Mucosa of rectum (tissue), 2 donors: ENCODE results near the gene MAGOH.
"Not testable (repeated sequence)": the region's sequence is repeated elsewhere in the genome, so short reads cannot be mapped to it uniquely, and the experiment has no call there.

ENCODE experiments used
- H3K27ac ChIP-seq, 2 donors: one replicate each; pipeline ENCODE4 v1.7.0; 2013; ENCODE audit warnings: inconsistent platforms in 2 of 2, low read depth in 2 of 2, low read length in 2 of 2
- H3K27me3 ChIP-seq, 2 donors: one replicate each; pipeline ENCODE4 v1.7.0; 2013; ENCODE audit warnings: low read length in 2 of 2; ENCODE audit not compliant: control insufficient read depth in 2 of 2, insufficient read depth in 2 of 2
- H3K36me3 ChIP-seq, 2 donors: one replicate each; pipeline ENCODE4 v1.7.0; 2013; ENCODE audit warnings: low read length in 2 of 2; ENCODE audit not compliant: control insufficient read depth in 2 of 2, insufficient read depth in 2 of 2
- H3K4me1 ChIP-seq, 2 donors: one replicate each; pipeline ENCODE4 v1.7.0; 2013; ENCODE audit warnings: low read length in 2 of 2, mild to moderate bottlenecking in 1 of 2; ENCODE audit not compliant: control insufficient read depth in 2 of 2, insufficient read depth in 2 of 2
- H3K4me3 ChIP-seq, 2 donors: one replicate each; pipeline ENCODE4 v1.7.0; 2013; ENCODE audit warnings: low read length in 2 of 2
- H3K9ac ChIP-seq, 2 donors: one replicate each; pipeline ENCODE4 v1.7.0; 2013; ENCODE audit warnings: low read length in 2 of 2, low read depth in 1 of 2, mild to moderate bottlenecking in 1 of 2
- H3K9me3 ChIP-seq, 2 donors: one replicate each; pipeline ENCODE4 v1.7.0; 2013; ENCODE audit warnings: low read length in 2 of 2; ENCODE audit not compliant: control insufficient read depth in 2 of 2
- donor health status: healthy.
- donor health status: Normal muscosa, but diverticular disease.

The MAGOH gene

GRCh38 chr1:53206735-53207379 lies 31.5 kb downstream of the MAGOH start:
- Histone ChIP-seq H3K9ac (no peak overlapping the region), H3K36me3 (peaks cover 68 to 80% of the 10 kb centered on the region in 2 donors), H3K27me3 (no peaks in the 10 kb centered on the region), H3K27ac (no peak overlapping the region), H3K4me1 (no peaks in the 10 kb centered on the region), H3K4me3 (no peak overlapping the region), H3K9me3 (peaks cover 2 to 4% of the 10 kb centered on the region in 2 donors)

GRCh38 chr1:53206083-53206685 lies 32.1 kb downstream of the MAGOH start:
- peaks cover 70 to 81% of the 10 kb centered on the region in 2 donors for H3K36me3 ChIP-seq
- not testable (repeated sequence) for H3K27me3 ChIP-seq, H3K27ac ChIP-seq, H3K9me3 ChIP-seq, H3K4me1 ChIP-seq, H3K4me3 ChIP-seq, H3K9ac ChIP-seq

GRCh38 chr1:53205496-53205895 lies 32.8 kb downstream of the MAGOH start:
- H3K4me1 ChIP-seq, H3K4me3 ChIP-seq, H3K27ac ChIP-seq, H3K27me3 ChIP-seq, H3K9ac ChIP-seq, H3K9me3 ChIP-seq: not testable (repeated sequence)
- peaks cover 70 to 81% of the 10 kb centered on the region in 2 donors for H3K36me3 ChIP-seq

GRCh38 chr1:53203466-53203865 lies 34.9 kb downstream of the MAGOH start:
- Histone ChIP-seq H3K36me3 (peaks cover 59 to 61% of the 10 kb centered on the region in 2 donors), H3K4me3 (no peak overlapping the region), H3K4me1 (peaks cover 0 to 5% of the 10 kb centered on the region in 2 donors), H3K27me3 (no peaks in the 10 kb centered on the region), H3K9me3 (peaks cover 2 to 4% of the 10 kb centered on the region in 2 donors), H3K9ac (no peak overlapping the region), H3K27ac (no peak overlapping the region)

GRCh38 chr1:53198241-53198651 lies 40.1 kb downstream of the MAGOH start:
- Histone ChIP-seq H3K27ac (peak overlapping the region; percentile 93 to 96), H3K9ac (peak overlapping the region; percentile 84 to 98), H3K36me3 (peaks cover 23 to 24% of the 10 kb centered on the region in 2 donors), H3K4me3 (peak overlapping the region; percentile 45 to 94), H3K4me1 (peaks cover 19 to 25% of the 10 kb centered on the region in 2 donors), H3K9me3 (no peaks in the 10 kb centered on the region), H3K27me3 (no peaks in the 10 kb centered on the region)

- Histone ChIP-seq H3K9me3 (no peaks in the 10 kb centered on the region), H3K27me3 (no peaks in the 10 kb centered on the region), H3K27ac (peak overlapping the region; percentile 93 to 96), H3K36me3 (peaks cover 16 to 17% of the 10 kb centered on the region in 2 donors), H3K4me3 (peak overlapping the region; percentile 67 to 94), H3K9ac (peak overlapping the region; percentile 84 to 98), H3K4me1 (peaks cover 19 to 25% of the 10 kb centered on the region in 2 donors)
These were observed 40.8 kb downstream of the MAGOH start for GRCh38 chr1:53197291-53198200.

- H3K27me3 ChIP-seq: no peaks in the 10 kb centered on the region
- H3K36me3 ChIP-seq: peaks cover 10% of the 10 kb centered on the region in 2 donors
- H3K9me3 ChIP-seq: no peaks in the 10 kb centered on the region
- peak within 1 kb of the TSS; percentile 93 to 96 for H3K27ac ChIP-seq
- peak within 1 kb of the TSS; percentile 84 to 98 for H3K9ac ChIP-seq
- H3K4me1 ChIP-seq: peaks cover 19 to 25% of the 10 kb centered on the region in 2 donors
- H3K4me3 ChIP-seq: peak within 1 kb of the TSS; percentile 67 to 94
These were observed 41.6 kb downstream of the MAGOH start, which contains the start of gene CPT2 for GRCh38 chr1:53196485-53197290. CPT2 (plus strand) TSS chr1:53196824; CDS start chr1:53196944, 120 bp downstream.

- Histone ChIP-seq H3K9me3 (no peaks in the 10 kb centered on the region), H3K4me3 (peak overlapping the region; percentile 67 to 94), H3K36me3 (peaks cover 5 to 6% of the 10 kb centered on the region in 2 donors), H3K4me1 (peaks cover 19 to 25% of the 10 kb centered on the region in 2 donors), H3K27me3 (no peaks in the 10 kb centered on the region), H3K27ac (peak overlapping the region; percentile 93 to 96), H3K9ac (peak overlapping the region; percentile 63 to 98)
These were observed 42.3 kb downstream of the MAGOH start for GRCh38 chr1:53196017-53196484.

- peaks cover 0 to under 1% of the 10 kb centered on the region in 2 donors for H3K36me3 ChIP-seq
- H3K27me3 ChIP-seq: no peaks in the 10 kb centered on the region
- H3K27ac ChIP-seq: no peak overlapping the region
- peaks cover 19 to 25% of the 10 kb centered on the region in 2 donors for H3K4me1 ChIP-seq
- no peak overlapping the region for H3K9ac ChIP-seq
- peak overlapping the region; percentile 67 to 94 for H3K4me3 ChIP-seq
- H3K9me3 ChIP-seq: no peaks in the 10 kb centered on the region
These were observed 42.9 kb downstream of the MAGOH start for GRCh38 chr1:53195246-53196016.
